HEK293 (cell line): ENCODE data around the gene DYNC1LI1.

Experiments
- CTCF ChIP-seq: fragments of 450-650 bp; formaldehyde crosslinking; IDR thresholded peaks from 2 replicates; pipeline ENCODE4 v1.5.1; 2016; ENCODE audit warnings: missing biosample characterization, missing genetic modification characterization
- MZF1 ChIP-seq: fragments of 450-650 bp; formaldehyde crosslinking; IDR thresholded peaks from 2 replicates; pipeline ENCODE4 v1.5.1; 2017; ENCODE audit warnings: missing biosample characterization, missing genetic modification characterization, borderline replicate concordance
- REST ChIP-seq: fragments of 450-650 bp; formaldehyde crosslinking; IDR thresholded peaks from 2 replicates; pipeline ENCODE4 v1.5.1; 2016; ENCODE audit warnings: missing biosample characterization, missing genetic modification characterization
- ZBTB6 ChIP-seq: fragments of 450-650 bp; formaldehyde crosslinking; IDR thresholded peaks from 2 replicates; pipeline ENCODE4 v1.5.1; 2017; ENCODE audit warnings: missing biosample characterization, missing genetic modification characterization

GRCh38 chr3:32499585-32499984 is 71.1 kb downstream of the DYNC1LI1 start:
- TF ChIP-seq CTCF (tag by site-specific recombination), result no peak
- TF ChIP-seq ZBTB6 (tag by site-specific recombination), result no peak
- no peak for TF ChIP-seq MZF1 (tag by site-specific recombination)
- no peak for TF ChIP-seq REST
